ENCODE data around the gene NPAS3.

- TF ChIP-seq POLR2A (IDR thresholded peaks at IDR 0.05), result no peak
- no peak for TF ChIP-seq CTCF (IDR thresholded peaks at IDR 0.05)
- no peak for TF ChIP-seq POLR2AphosphoS5 (IDR thresholded peaks at IDR 0.05)
Measured at GRCh38 chr14:33062476-33062875, 123.8 kb downstream of the NPAS3 start.

Measured in sigmoid colon (tissue), 4 donors.